Calu3 (cell line): ENCODE data around the gene ACTR2. TPM values are rescaled to one million over a fixed set of nuclear protein-coding genes. Genes with fewer than 3 reads are reported as not detected.
"Not testable (repeated sequence)": the region's sequence is repeated elsewhere in the genome, so short reads cannot be mapped to it uniquely, and the experiment has no call there.

ENCODE experiments used
- BruUV-seq: library from RNA; stranded (reverse); fragments of 400-500 nt; replicated peaks from 2 replicates; lab custom pipeline; 2021; lab: Mats Ljungman, UMichigan
- CTCF ChIA-PET: fragments of 300-600 bp; sonication (Branson Sonifier 250); formaldehyde crosslinking; loops from one replicate; lab custom pipeline; 2022; ENCODE audit warnings: antibody characterized with exemption; lab: Charles Lee
- DNase-seq: peaks from one replicate; pipeline ENCODE4 v3.0.0; 2022
- H3K27ac Mint-ChIP-seq: one replicate; pipeline ENCODE4 v1.8.0; 2022; ENCODE audit warnings: mixed read lengths; ENCODE audit not compliant: unreplicated experiment
- H3K27me3 Mint-ChIP-seq: one replicate; pipeline ENCODE4 v1.8.0; 2022; ENCODE audit warnings: mixed read lengths; ENCODE audit not compliant: unreplicated experiment
- H3K36me3 Mint-ChIP-seq: one replicate; pipeline ENCODE4 v1.8.0; 2022; ENCODE audit warnings: mild to moderate bottlenecking, moderate library complexity, mixed read lengths; ENCODE audit not compliant: insufficient read depth, unreplicated experiment
- H3K4me1 Mint-ChIP-seq: one replicate; pipeline ENCODE4 v1.8.0; 2022; ENCODE audit warnings: mild to moderate bottlenecking, low read depth, mixed read lengths; ENCODE audit not compliant: unreplicated experiment
- H3K4me3 Mint-ChIP-seq: one replicate; pipeline ENCODE4 v1.8.0; 2022; ENCODE audit warnings: mild to moderate bottlenecking, low read depth, moderate library complexity, mixed read lengths; ENCODE audit not compliant: unreplicated experiment
- H3K9me3 Mint-ChIP-seq: one replicate; pipeline ENCODE4 v1.8.0; 2022; ENCODE audit warnings: low read depth, mixed read lengths; ENCODE audit not compliant: unreplicated experiment
- CTCF ChIP-seq: fragments of 200-600 bp; IDR thresholded peaks from one replicate; pipeline ENCODE4 v1.8.0; 2022; ENCODE audit warnings: antibody characterized with exemption; ENCODE audit not compliant: unreplicated experiment
- intact Hi-C: fragments of 100-400 bp; cut with micrococcal nuclease; formaldehyde crosslinking; loops from one replicate; pipeline ENCODE4 v1.10.0; 2022; ENCODE audit not compliant: unreplicated experiment
- total RNA-seq: library from RNA; stranded (reverse); gene quantifications from 2 replicates; pipeline ENCODE4 v1.2.3, GENCODE V29; 2022

Gene ACTR2
- total RNA-seq, 1 experiment from 2014 or later = 240 TPM

GRCh38 chr2:65316072-65316471 is 88.4 kb downstream of the ACTR2 start:
- H3K36me3 Mint-ChIP-seq = peaks cover 20% of the 10 kb centered on the region
- H3K9me3 Mint-ChIP-seq = no peaks in the 10 kb centered on the region
- no peak overlapping the region for H3K4me3 Mint-ChIP-seq
- intact Hi-C loops = no loop called here
- peaks cover 20% of the 10 kb centered on the region for H3K4me1 Mint-ChIP-seq
- no peak for TF ChIP-seq CTCF
- BruUV-seq = no TSS peak
- no peak for DNase-seq
- CTCF ChIA-PET = no interaction called here
- H3K27me3 Mint-ChIP-seq = no peaks in the 10 kb centered on the region
- H3K27ac Mint-ChIP-seq = no peak overlapping the region

- H3K27me3 Mint-ChIP-seq, intact Hi-C loops, CTCF ChIA-PET, DNase-seq, H3K4me3 Mint-ChIP-seq, BruUV-seq, H3K27ac Mint-ChIP-seq, H3K9me3 Mint-ChIP-seq: not testable (repeated sequence)
- Mint-ChIP-seq H3K4me1 (peaks cover 21% of the 10 kb centered on the region), H3K36me3 (peaks cover 20% of the 10 kb centered on the region)
Observed at GRCh38 chr2:65317351-65317750, 89.7 kb downstream of the ACTR2 start.

- DNase-seq = no peak
- H3K36me3 Mint-ChIP-seq = peaks cover 20% of the 10 kb centered on the region
- no peaks in the 10 kb centered on the region for H3K9me3 Mint-ChIP-seq
- CTCF ChIA-PET = no interaction called here
- BruUV-seq = no TSS peak
- intact Hi-C loops = no loop called here
- H3K27me3 Mint-ChIP-seq = no peaks in the 10 kb centered on the region
- no peak for TF ChIP-seq CTCF
- no peak overlapping the region for H3K27ac Mint-ChIP-seq
- H3K4me3 Mint-ChIP-seq = no peak overlapping the region
- peaks cover 21% of the 10 kb centered on the region for H3K4me1 Mint-ChIP-seq
Observed at GRCh38 chr2:65317841-65318240, 90.2 kb downstream of the ACTR2 start.

- Mint-ChIP-seq H3K9me3 (no peaks in the 10 kb centered on the region), H3K27me3 (no peaks in the 10 kb centered on the region), H3K4me1 (peaks cover 21% of the 10 kb centered on the region), H3K36me3 (peaks cover 15% of the 10 kb centered on the region), H3K27ac (peak overlapping the region; percentile 91), H3K4me3 (peak overlapping the region; percentile 55)
- CTCF ChIA-PET = interaction anchor here (0.7 to 1.3 kb wide), 3 partner anchors 53 to 239 kb away, joined by 3 to 4 read pairs (median 4); no protein-coding TSS in a partner anchor
- no peak for DNase-seq
- BruUV-seq = no TSS peak
- no peak for TF ChIP-seq CTCF
- intact Hi-C loops = no loop called here
Observed at GRCh38 chr2:65319072-65319673, 91.5 kb downstream of the ACTR2 start.

GRCh38 chr2:65319674-65320041 is 92.0 kb downstream of the ACTR2 start:
- H3K4me3 Mint-ChIP-seq = peak overlapping the region; percentile 55
- no peaks in the 10 kb centered on the region for H3K9me3 Mint-ChIP-seq
- peaks cover 21% of the 10 kb centered on the region for H3K4me1 Mint-ChIP-seq
- peaks cover 10% of the 10 kb centered on the region for H3K36me3 Mint-ChIP-seq
- peak overlapping the region; percentile 91 for H3K27ac Mint-ChIP-seq
- CTCF ChIA-PET = interaction anchor here (0.5 to 1.4 kb wide), 8 partner anchors 11 to 238 kb away, joined by 3 to 5 read pairs (median 4); no protein-coding TSS in a partner anchor
- no peaks in the 10 kb centered on the region for H3K27me3 Mint-ChIP-seq
- intact Hi-C loops = loop anchor here (2.0 kb wide), 1 partner anchor 55 kb away; no protein-coding TSS in a partner anchor
- no peak for TF ChIP-seq CTCF
- no TSS peak for BruUV-seq
- no peak for DNase-seq
